Stimulated activated naive CD8-positive, alpha-beta T cell treated with anti-CD3 and anti-CD28 coated beads, Interleukin-15, amount 100 ng/mL, for 72 hours (primary cell): ENCODE results near the gene PDCD4.
A peak's percentile ranks its signal among the peaks of the same experiment; 100 is the strongest.

Experiments
- ATAC-seq: fragments of 150-1000 bp; cut with Tn5 transposase; 2 replicates; pipeline ENCODE4 v1.10.0; 2021; ENCODE audit warnings: mild to moderate bottlenecking, moderate library complexity
- DNase-seq, 2 donors: peaks; one replicate each; pipeline ENCODE4 v3.0.0; 2021 to 2022
- H3K27ac Mint-ChIP-seq, 2 donors: one replicate each; pipeline ENCODE4 v1.8.0; 2022; ENCODE audit warnings: mild to moderate bottlenecking in 2 of 2, mixed read lengths in 2 of 2, moderate library complexity in 2 of 2
- H3K27me3 Mint-ChIP-seq: one replicate; pipeline ENCODE4 v1.8.0; 2022; ENCODE audit warnings: mixed read lengths
- H3K4me1 Mint-ChIP-seq: one replicate; pipeline ENCODE4 v1.8.0; 2022; ENCODE audit warnings: mild to moderate bottlenecking, mixed read lengths
- H3K4me3 Mint-ChIP-seq, 2 donors: one replicate each; pipeline ENCODE4 v1.8.0; 2022; ENCODE audit warnings: mild to moderate bottlenecking in 2 of 2, mixed read lengths in 2 of 2, moderate library complexity in 1 of 2
- H3K9me3 Mint-ChIP-seq, 2 donors: one replicate each; pipeline ENCODE4 v1.8.0; 2022; ENCODE audit warnings: mixed read lengths in 2 of 2

Gene PDCD4

DNA sequence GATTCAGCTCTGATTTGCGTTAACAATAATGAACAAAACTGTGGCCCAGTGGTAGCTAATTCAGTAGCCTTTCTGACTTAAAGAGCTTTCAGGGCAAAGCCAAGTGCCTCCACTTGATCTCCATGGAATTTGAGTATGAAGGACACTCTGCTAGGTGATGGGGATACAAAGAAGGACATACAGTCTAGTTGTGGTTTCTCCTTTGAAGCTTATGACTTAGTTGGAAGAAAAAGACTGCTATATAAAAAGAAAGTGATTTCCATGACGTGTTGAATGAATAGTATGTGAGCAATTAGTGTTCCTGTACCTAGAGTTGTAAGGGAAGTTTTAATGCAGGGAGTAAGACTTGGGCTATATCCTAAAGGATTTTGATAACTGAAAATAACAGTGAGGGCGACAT is 8.3 kb downstream of the PDCD4 start:
- Mint-ChIP-seq H3K27me3 (no peaks in the 10 kb centered on the region), H3K4me3 (peak overlapping the region; percentile 2 to 39), H3K9me3 (no peaks in the 10 kb centered on the region), H3K27ac (peak overlapping the region in 1 of 2 donors; percentile 66), H3K4me1 (peaks cover 83% of the 10 kb centered on the region)
- ATAC-seq (no peak), DNase-seq (no peak)

DNA sequence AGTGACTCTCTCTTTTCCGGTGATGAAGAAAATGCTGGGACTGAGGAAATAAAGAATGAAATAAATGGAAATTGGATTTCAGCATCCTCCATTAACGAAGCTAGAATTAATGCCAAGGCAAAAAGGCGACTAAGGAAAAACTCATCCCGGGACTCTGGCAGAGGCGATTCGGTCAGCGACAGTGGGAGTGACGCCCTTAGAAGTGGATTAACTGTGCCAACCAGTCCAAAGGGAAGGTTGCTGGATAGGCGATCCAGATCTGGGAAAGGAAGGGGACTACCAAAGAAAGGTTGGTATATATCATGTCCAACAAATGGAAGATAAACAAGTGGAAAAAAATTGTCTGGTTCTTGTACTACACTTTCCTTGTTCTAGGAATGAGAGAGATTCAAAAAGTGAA is 9.5 kb downstream of the PDCD4 start:
- H3K9me3 Mint-ChIP-seq, result no peaks in the 10 kb centered on the region
- no peaks in the 10 kb centered on the region for H3K27me3 Mint-ChIP-seq
- H3K4me1 Mint-ChIP-seq, result peaks cover 82% of the 10 kb centered on the region
- no peak for DNase-seq
- H3K27ac Mint-ChIP-seq, result peak overlapping the region in 1 of 2 donors; percentile 81
- peak overlapping the region; percentile 48 to 59 for H3K4me3 Mint-ChIP-seq
- no peak for ATAC-seq

DNA sequence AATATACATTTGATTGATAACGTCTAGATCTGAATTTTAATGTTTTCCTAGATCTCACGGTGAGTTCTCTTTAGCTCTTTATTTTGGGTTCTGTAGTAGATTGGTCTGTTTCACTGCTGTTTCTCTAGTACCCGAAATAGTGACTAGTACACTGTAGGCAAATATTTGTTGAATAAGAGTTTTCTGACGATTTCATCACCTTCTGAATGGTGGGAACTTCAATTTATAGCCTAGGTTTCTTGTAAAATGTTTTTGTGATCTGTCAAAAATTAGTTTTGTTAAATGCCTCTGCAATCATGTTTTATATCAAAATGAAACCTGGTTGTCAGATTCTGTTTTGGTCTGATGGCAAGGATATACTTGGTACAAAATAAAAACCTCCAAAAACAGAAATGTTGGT is 10.2 kb downstream of the PDCD4 start:
- peak overlapping the region; percentile 20 to 59 for H3K4me3 Mint-ChIP-seq

DNA sequence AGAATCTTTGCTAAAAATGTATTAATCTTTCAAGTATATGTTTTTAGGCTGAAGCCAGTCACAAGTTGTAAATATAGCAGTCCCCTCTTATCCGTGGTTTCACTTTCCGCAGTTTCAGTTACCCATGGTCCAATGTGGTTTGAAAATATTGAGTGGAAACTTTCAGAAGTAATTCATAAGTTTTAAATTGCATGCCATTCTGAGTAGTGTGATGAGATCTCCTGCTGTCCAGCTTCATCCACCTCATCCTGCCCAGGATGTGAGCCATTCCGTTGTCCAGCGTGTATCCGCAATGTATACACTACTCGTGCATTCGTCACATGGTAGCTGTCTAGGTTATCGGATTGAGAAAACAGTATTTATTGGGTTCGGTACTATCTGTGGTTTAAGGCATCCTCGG is 12.2 kb downstream of the PDCD4 start:
- H3K27me3 Mint-ChIP-seq, result no peaks in the 10 kb centered on the region
- DNase-seq (no peak), ATAC-seq (peak; percentile 76)
- H3K9me3 Mint-ChIP-seq, result no peaks in the 10 kb centered on the region
- H3K4me3 Mint-ChIP-seq, result peak overlapping the region; percentile 38 to 77
- peaks cover 78% of the 10 kb centered on the region for H3K4me1 Mint-ChIP-seq
- H3K27ac Mint-ChIP-seq, result peak overlapping the region; percentile 75 to 81

More for the DNA sequence above, 10.2 kb downstream of the PDCD4 start:
- no peak for DNase-seq
- Mint-ChIP-seq H3K27ac (peak overlapping the region in 1 of 2 donors; percentile 8), H3K27me3 (no peaks in the 10 kb centered on the region), H3K4me1 (peaks cover 85% of the 10 kb centered on the region), H3K9me3 (no peaks in the 10 kb centered on the region)
- no peak for ATAC-seq

DNA sequence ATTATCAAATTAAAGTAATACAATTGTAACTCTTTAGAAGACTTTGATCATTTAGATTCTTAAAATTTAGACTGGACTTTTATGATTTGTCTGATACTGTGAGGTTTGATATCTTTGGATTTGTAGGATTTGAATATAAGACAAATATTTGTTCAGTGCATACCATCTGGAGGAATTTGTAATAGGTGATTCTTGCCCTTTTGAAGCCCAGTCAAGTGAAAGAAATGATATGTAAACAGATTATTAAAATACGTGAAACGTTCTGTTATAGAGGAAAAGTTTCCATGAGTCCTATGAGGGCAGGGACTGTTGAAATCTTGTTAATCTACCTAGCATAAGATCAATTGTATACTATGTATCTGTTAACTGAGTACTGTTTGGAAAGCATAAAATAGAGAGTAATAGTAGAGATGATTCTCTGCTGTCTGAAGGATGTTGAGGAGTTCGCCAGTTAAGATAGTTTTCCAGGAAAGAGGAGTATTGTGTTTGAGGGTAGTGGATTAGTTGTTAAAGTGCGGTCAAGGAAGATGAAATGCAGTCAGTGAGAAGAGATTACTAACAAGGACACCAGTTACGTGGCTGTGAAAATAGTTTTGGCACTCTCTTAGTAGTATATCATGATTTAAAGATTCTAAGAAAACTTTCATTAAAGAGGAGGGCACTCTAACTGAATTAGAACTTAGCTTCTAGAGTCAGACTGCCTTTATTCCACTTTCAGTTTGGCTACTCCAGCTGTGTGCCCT is 14.4 kb downstream of the PDCD4 start:
- Mint-ChIP-seq H3K4me1 (peaks cover 70% of the 10 kb centered on the region), H3K4me3 (peak overlapping the region; percentile 1 to 33), H3K27me3 (no peaks in the 10 kb centered on the region), H3K9me3 (no peaks in the 10 kb centered on the region), H3K27ac (peak overlapping the region in 1 of 2 donors; percentile 2)
- DNase-seq, result no peak
- no peak for ATAC-seq

DNA sequence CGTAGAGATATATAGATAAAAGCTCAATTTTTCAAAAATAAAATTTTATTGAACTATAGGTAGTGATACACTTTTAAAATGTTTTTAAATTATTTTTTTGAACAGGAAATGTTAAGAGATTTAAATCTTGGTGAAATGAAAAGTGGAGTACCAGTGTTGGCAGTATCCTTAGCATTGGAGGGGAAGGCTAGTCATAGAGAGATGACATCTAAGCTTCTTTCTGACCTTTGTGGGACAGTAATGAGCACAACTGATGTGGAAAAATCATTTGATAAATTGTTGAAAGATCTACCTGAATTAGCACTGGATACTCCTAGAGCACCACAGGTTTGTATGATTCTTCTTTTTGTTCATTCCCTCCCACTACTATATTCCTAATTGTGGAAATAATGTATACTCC is 15.8 kb downstream of the PDCD4 start:
- no peak for DNase-seq
- Mint-ChIP-seq H3K27ac (no peak overlapping the region), H3K4me1 (peaks cover 69% of the 10 kb centered on the region), H3K27me3 (no peaks in the 10 kb centered on the region), H3K9me3 (no peaks in the 10 kb centered on the region), H3K4me3 (no peak overlapping the region)
- no peak for ATAC-seq

DNA sequence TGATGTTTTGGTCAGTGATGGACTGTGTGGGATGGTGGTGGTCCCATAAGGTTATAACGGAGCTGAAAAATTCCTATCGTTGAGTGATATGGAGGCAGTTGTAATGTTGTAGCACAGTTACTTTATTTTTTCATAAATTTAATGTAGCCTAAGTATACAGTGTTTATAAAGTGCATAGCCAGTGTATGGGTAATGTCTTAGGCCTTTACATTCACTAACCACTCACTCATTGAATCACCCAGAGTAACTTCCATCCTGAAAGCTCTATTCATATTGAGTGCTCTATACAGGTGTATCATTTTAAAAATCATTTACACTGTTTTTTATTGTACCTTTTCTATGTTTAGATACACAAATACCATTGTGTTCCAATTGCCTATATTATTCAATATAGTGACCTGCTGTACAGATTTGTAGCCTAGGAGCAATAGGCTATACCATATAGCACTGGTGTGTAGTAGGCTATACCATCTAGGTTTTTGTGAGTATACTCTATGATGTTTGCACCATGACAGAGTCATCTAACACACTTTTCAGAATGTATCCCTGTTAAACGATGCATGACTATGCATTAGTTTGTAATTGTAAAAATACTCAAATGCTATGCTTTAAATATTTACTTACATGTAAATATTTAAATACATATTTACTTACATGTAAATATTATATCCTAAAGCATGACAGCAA is 21.0 kb downstream of the PDCD4 start:
- H3K4me3 Mint-ChIP-seq, result no peak overlapping the region
- DNase-seq (no peak), ATAC-seq (peak; percentile 46)
- no peaks in the 10 kb centered on the region for H3K27me3 Mint-ChIP-seq
- H3K9me3 Mint-ChIP-seq, result no peaks in the 10 kb centered on the region
- no peak overlapping the region for H3K27ac Mint-ChIP-seq
- peaks cover 60% of the 10 kb centered on the region for H3K4me1 Mint-ChIP-seq

DNA sequence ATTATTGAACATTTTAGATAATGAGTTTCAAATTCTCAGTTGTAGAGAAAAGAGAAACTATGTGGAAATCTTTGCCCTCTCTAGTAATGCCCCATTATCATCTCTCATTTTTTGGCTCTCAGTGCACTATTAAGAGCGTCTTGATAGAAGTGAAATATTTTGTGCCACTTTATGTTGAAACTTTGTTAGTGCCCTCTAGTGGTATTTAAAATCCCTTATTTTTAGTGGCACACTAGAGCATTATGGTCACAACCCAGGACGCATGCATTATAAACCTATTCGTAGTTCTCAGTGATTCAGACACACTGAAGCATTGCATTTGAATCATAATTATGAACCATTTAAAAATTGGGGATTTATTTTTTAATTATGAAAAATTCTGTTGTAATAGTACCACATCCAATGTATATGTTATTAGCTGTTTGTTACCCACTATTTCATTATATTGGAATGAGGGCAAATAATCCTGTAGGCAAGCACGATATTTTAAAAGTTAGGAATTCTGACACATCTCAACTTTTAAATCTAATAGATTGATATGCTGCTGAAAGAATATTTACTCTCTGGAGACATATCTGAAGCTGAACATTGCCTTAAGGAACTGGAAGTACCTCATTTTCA is 21.9 kb downstream of the PDCD4 start:
- Mint-ChIP-seq H3K27ac (no peak overlapping the region), H3K4me3 (no peak overlapping the region), H3K27me3 (no peaks in the 10 kb centered on the region), H3K9me3 (no peaks in the 10 kb centered on the region), H3K4me1 (peaks cover 62% of the 10 kb centered on the region)
- DNase-seq, result no peak
- ATAC-seq, result peak; percentile 97

DNA sequence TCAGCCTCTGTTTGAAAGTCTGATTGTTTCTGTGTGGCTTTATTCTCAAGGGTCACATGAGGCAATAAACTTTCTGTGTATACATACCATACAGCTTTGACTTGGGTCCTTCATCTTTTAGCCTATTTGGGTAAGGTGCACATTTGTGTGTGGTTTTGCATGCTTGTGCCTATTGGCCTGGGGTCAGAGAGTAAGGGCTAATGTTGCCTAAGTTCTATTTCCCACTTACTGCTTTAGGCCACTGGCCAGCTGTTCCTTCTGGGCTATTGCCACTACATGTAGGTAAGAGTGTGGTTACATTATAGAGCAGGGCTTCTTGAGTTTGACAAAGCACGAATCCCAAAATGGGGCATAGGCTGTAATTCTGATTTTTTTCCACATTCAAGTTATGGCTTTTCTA is 25.5 kb downstream of the PDCD4 start:
- DNase-seq (no peak), ATAC-seq (no peak)
- H3K9me3 Mint-ChIP-seq, result no peaks in the 10 kb centered on the region
- no peak overlapping the region for H3K4me3 Mint-ChIP-seq
- peaks cover 52% of the 10 kb centered on the region for H3K4me1 Mint-ChIP-seq
- peak overlapping the region in 1 of 2 donors; percentile 74 for H3K27ac Mint-ChIP-seq
- H3K27me3 Mint-ChIP-seq, result no peaks in the 10 kb centered on the region

DNA sequence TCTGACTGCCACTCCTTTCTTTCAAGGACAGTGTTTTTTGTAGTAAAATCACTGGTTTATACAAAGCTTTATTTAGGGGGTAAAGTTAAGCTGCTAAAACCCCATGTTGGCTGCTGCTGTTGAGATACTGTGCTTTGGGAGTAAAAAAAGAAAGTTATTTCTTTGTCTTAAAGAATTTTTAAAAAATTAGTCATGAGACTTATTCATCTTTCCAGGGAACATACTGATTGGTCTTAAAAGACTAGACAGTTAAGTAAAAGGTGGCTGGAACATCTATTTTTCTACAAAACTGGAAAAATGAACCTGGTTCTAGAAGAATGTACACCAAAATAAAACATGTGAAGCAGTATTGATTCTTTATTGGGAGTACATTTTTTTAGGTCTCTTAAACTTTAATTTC is 26.7 kb downstream of the PDCD4 start:
- H3K9me3 Mint-ChIP-seq, result no peaks in the 10 kb centered on the region
- peaks cover 54% of the 10 kb centered on the region for H3K4me1 Mint-ChIP-seq
- DNase-seq (no peak), ATAC-seq (no peak)
- H3K27ac Mint-ChIP-seq, result no peak overlapping the region
- H3K27me3 Mint-ChIP-seq, result no peaks in the 10 kb centered on the region
- no peak overlapping the region for H3K4me3 Mint-ChIP-seq

DNA sequence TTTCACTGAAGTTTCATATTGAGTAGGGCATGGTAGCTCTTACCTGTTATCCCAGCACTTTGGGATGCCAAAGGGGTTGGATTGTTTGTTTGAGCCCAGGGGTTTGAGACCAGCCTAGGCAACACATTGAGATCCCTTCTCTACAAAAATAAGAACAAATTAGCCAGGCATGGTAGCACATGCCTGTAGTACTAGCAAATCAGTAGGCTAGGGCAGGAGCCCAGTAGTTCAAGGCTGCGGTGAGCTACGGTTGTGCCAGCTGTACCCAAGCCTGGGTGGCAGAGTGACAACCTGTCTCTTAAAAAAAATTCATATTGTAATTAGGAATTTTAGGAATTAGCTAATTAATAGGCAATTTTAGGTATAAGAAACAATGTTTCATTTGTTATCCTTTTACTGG is 29.3 kb downstream of the PDCD4 start:
- no peak for ATAC-seq
- H3K27ac Mint-ChIP-seq, result peak overlapping the region in 1 of 2 donors; percentile 78
- H3K4me1 Mint-ChIP-seq, result peaks cover 47% of the 10 kb centered on the region
- no peak for DNase-seq
- H3K27me3 Mint-ChIP-seq, result no peaks in the 10 kb centered on the region
- no peaks in the 10 kb centered on the region for H3K9me3 Mint-ChIP-seq
- no peak overlapping the region for H3K4me3 Mint-ChIP-seq

DNA sequence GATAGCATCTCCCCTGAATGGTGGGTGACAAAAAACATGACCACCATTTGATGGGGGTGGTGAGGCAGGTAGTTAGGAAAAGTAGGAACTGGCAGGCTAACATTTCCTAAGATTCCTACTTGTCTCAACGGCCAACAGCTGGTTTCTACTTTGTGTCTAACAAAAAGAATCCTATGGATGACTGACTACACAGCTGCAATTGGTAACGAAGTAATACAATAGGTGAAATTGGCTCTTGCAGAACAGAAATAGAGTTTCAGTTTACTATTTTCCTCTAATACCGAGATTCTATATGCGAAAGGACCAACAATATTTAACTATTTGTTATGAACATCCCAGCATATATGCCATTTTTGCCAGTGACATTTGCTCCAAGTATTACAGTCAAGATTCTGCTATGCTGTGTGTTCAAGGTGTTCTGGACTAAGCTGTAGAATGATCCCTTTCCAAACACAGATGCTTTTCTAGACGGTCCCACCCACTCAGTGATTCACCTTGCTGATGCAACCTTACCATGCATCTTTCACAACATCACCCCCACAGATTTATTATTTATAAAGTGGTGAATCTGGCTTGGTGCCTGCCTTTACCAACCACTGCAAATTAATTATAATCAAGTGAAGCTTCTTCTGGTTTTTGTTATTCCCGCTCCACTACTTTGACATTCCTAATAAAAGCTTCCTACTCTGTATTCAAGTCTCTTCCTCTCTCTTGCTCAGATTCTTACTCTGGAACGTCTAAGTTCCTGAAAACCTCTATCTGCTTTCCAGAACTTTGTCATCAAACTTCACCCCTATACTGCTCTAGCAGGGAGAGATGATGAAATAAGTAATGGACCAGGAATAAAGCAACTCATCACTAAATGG is 30.5 kb downstream of the PDCD4 start:
- DNase-seq (peak; percentile 51 to 66), ATAC-seq (peak; percentile 75)
- Mint-ChIP-seq H3K27ac (peak overlapping the region; percentile 97 to 99), H3K27me3 (no peaks in the 10 kb centered on the region), H3K4me1 (peaks cover 41% of the 10 kb centered on the region), H3K4me3 (peak overlapping the region; percentile 64 to 77), H3K9me3 (no peaks in the 10 kb centered on the region)

DNA sequence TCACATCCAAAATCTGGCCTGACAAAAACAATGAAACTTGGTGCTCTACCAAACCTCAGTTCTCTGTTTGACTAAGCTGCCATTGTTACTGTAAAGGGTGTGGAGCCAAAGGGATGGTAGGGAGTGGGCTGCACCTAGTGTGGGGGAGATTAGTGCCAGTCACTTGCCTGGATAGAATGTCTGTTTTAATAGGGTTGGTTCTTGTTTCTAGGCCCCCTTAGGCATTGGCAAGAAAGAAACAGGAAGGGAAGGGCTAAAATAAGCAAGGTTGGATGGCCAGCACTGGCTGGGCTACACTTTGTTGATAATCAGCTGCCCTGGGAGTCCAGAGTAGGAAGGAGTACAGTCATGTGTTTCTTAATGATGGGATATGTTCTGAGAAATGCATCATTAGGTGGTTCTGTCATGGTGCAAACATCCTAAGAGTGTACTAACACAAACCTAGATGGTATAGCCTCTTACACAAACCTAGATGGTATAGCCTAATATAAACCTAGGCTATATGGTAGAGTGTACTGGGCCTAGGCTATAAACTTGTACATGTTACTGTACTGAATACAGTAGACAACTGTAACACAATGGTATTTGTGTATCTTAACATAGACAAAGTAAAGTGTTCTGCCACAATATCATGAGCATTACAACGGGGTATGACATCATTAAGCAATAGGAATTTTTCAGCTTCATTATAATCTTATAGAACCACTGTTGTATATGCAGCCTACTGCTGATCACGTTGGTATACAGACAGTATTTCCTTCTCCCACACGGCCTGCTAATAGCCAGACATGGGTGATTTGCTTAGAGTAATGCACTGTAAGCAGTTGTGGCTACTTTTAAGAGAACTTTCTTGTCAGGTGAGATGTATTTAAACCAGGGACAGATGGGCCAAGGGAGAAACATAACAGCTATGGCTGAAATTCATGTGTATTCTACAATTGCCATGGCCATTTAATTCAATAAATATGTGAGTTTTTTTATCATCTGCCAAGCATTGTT is 31.9 kb downstream of the PDCD4 start:
- peak overlapping the region; percentile 64 to 77 for H3K4me3 Mint-ChIP-seq
- H3K9me3 Mint-ChIP-seq, result no peaks in the 10 kb centered on the region
- DNase-seq (peak; percentile 45 to 59), ATAC-seq (peak; percentile 91)
- H3K27me3 Mint-ChIP-seq, result no peaks in the 10 kb centered on the region
- peak overlapping the region; percentile 97 to 99 for H3K27ac Mint-ChIP-seq
- H3K4me1 Mint-ChIP-seq, result peaks cover 40% of the 10 kb centered on the region

DNA sequence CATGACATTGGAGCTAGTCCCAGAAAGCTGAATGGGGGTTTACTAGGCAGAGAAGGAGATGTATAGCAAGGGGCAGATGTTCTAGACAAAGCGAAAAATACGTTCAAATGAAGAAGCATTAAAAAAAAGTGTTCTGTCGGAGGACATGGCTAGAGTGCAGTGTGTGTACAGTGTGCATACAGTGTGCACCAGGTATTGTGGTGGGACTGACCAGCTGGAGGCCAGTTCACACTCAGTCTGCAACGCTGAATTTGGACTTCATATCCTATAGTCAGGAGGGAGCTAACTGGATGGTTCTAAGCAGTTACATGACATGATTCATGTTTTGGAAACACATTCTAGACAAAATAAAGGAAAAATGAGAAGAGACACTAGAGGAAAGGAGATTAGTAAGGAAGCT is 38.4 kb downstream of the PDCD4 start:
- no peaks in the 10 kb centered on the region for H3K27me3 Mint-ChIP-seq
- peak overlapping the region in 1 of 2 donors; percentile 2 for H3K27ac Mint-ChIP-seq
- no peak overlapping the region for H3K4me3 Mint-ChIP-seq
- ATAC-seq (peak; percentile 18), DNase-seq (no peak)
- no peaks in the 10 kb centered on the region for H3K9me3 Mint-ChIP-seq
- H3K4me1 Mint-ChIP-seq, result peaks cover 11% of the 10 kb centered on the region
